ENCODE results near the gene TUSC7.

TUSC7 gene

DNA sequence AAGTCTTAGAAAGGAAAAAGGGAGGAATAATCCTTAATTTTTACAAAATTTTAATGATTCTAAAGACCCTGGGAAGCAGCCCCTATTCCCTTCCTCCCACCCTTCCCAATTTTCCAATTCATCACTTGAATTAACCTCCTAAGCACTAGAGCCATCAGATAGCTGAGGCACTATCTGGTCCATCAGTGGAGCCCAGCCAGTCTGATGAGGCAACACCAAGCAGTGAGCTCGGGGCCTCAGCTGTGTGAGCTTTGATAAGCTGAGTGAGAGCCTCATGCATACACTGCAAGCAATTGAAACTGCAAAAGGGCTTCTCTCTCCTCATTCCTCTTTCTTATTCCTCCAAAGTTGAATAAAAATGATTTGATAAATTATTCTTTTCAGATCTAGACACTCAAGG lies 31.9 kb downstream of the TUSC7 start:
- no peaks in the 10 kb centered on the region for H3K27me3 ChIP-seq
- peak; percentile 16 for DNase-seq
- no peaks in the 10 kb centered on the region for H3K36me3 ChIP-seq
- no peaks in the 10 kb centered on the region for H3K9me3 ChIP-seq
- TF ChIP-seq, protein P1, sequence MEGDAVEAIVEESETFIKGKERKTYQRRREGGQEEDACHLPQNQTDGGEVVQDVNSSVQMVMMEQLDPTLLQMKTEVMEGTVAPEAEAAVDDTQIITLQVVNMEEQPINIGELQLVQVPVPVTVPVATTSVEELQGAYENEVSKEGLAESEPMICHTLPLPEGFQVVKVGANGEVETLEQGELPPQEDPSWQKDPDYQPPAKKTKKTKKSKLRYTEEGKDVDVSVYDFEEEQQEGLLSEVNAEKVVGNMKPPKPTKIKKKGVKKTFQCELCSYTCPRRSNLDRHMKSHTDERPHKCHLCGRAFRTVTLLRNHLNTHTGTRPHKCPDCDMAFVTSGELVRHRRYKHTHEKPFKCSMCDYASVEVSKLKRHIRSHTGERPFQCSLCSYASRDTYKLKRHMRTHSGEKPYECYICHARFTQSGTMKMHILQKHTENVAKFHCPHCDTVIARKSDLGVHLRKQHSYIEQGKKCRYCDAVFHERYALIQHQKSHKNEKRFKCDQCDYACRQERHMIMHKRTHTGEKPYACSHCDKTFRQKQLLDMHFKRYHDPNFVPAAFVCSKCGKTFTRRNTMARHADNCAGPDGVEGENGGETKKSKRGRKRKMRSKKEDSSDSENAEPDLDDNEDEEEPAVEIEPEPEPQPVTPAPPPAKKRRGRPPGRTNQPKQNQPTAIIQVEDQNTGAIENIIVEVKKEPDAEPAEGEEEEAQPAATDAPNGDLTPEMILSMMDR (IDR thresholded peaks at IDR 0.05; ENCODE audit: low read depth, low read length): no peak
- peaks cover 5% of the 10 kb centered on the region; the same call in 1 of the 2 replicates for H3K4me1 ChIP-seq
- H3K4me3 ChIP-seq (ENCODE audit: low read depth, low read length): no peak overlapping the region

DNA sequence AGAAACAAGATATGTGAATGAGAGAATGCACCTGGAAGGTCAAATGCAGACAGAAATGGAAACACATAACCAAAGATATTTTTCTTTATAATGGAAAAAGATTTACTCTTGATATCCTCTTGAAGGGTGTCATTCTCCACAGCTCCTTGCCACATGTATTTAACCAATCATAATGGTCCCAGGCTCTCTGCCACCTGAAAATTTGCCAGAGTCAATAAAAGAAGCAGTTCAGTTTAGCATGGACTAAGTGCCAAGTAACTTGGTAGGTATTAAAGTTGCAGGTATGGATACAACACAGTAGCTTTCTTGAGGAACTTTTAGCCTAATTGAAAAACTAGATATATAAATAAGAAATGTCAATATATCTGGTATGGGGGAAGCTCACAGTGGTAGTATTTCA lies 33.5 kb downstream of the TUSC7 start:
- TF ChIP-seq, protein P1 (IDR thresholded peaks at IDR 0.05; ENCODE audit: low read depth, low read length): no peak
- Histone ChIP-seq H3K36me3 (no peaks in the 10 kb centered on the region), H3K27me3 (no peaks in the 10 kb centered on the region), H3K4me1 (peaks cover 5% of the 10 kb centered on the region; the same call in 1 of the 2 replicates), H3K4me3 (ENCODE audit: low read depth, low read length) (no peak overlapping the region), H3K9me3 (no peaks in the 10 kb centered on the region)
- DNase-seq: no peak

DNA sequence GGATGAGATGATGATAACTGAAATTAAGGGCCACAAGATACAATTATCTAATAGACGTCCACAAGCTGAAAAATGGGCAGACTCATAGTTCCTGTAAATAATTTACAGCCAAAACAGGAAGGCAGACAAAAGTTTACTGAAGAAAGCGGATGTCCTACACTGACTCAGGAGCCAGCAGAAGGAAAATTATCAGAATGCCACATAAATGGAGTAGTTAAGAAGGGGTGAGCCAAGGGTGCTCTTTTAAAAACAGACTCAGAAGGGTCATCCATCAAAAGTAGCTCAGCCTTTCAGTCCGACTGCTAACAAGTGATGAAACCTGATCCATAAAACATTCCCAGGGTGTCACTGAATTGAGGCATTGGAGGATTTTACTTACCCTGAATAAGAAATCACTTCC lies 39.8 kb downstream of the TUSC7 start:
- Histone ChIP-seq H3K4me1 (no peaks in the 10 kb centered on the region), H3K4me3 (ENCODE audit: low read depth, low read length) (no peak overlapping the region), H3K9me3 (no peaks in the 10 kb centered on the region), H3K27me3 (no peaks in the 10 kb centered on the region), H3K36me3 (no peaks in the 10 kb centered on the region)
- TF ChIP-seq, protein P1 (IDR thresholded peaks at IDR 0.05; ENCODE audit: low read depth, low read length): no peak
- no peak for DNase-seq

DNA sequence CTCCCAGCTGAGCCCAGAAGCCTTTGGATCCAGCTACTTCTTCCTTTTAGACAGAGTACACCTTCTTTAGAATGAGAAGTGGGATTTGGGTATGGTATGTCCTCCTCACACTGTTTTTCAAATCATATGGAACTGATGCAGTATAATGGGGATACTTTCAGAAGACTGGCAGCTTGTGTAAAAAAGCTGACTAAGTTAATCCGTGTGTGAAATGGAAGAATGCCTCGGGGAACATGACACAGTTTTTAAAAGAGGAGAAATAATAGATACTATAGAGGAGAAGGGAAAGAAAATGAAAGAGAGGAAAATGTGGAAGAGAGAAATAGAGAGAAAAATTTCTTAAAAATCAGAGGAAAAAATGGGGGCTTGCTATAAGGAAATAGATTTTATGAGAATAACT lies 47.7 kb downstream of the TUSC7 start:
- DNase-seq: no peak
- no peaks in the 10 kb centered on the region for H3K4me1 ChIP-seq
- H3K9me3 ChIP-seq: no peaks in the 10 kb centered on the region
- H3K4me3 ChIP-seq (ENCODE audit: low read depth, low read length): no peak overlapping the region
- TF ChIP-seq, protein P1 (IDR thresholded peaks at IDR 0.05; ENCODE audit: low read depth, low read length): no peak
- H3K27me3 ChIP-seq: no peaks in the 10 kb centered on the region
- H3K36me3 ChIP-seq: no peaks in the 10 kb centered on the region

DNA sequence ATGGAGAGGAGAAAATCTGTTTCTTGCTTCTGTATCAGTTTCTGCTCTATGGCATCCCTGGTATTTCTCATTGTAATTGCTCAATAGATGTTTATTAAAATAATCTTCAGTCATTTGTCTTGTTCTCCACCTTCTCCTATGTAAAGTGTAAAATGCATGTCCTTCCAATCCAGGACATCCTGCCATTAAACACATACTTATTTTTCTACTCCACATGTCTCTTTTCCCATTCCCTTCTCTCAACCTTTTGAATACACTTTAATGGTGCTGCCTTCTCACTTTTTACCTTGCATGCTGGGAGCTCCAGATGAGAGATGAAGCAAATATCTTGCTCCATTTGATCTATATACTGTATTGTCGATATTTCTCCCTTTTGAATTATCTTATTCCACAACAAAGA lies 49.7 kb downstream of the TUSC7 start:
- Histone ChIP-seq H3K4me1 (no peaks in the 10 kb centered on the region), H3K4me3 (ENCODE audit: low read depth, low read length) (no peak overlapping the region), H3K27me3 (no peaks in the 10 kb centered on the region), H3K36me3 (no peaks in the 10 kb centered on the region), H3K9me3 (no peaks in the 10 kb centered on the region)
- DNase-seq: no peak
- TF ChIP-seq, protein P1 (IDR thresholded peaks at IDR 0.05; ENCODE audit: low read depth, low read length): no peak

Data from BE2C (cell line).